K562 (cell line): Measurements from ENCODE around the gene ARL17B. TPM values are rescaled to one million over a fixed set of nuclear protein-coding genes. Genes with fewer than 3 reads are reported as not detected.
A peak's percentile ranks its signal among the peaks of the same experiment; 100 is the strongest.
"Not testable (repeated sequence)": the region's sequence is repeated elsewhere in the genome, so short reads cannot be mapped to it uniquely, and the experiment has no call there.

Experiments
- ATAC-seq: fragments of 200-7000 bp; cut with Tn5 transposase; 3 replicates; pipeline ENCODE4 v1.9.1; 2020; ENCODE audit warnings: moderate library complexity
- BruUV-seq: library from RNA; stranded (reverse); fragments of 400-500 nt; replicated peaks from 2 replicates; lab custom pipeline; 2021; lab: Mats Ljungman, UMichigan
- CTCF ChIA-PET: fragments of 300-600 bp; formaldehyde crosslinking; extraction: SDS; loops from one replicate; lab custom pipeline; 2021; ENCODE audit warnings: low intra/inter-chr PET ratio; lab: Yijun Ruan, JAX
- POLR2A ChIA-PET: fragments of 300-600, 350-650 bp; sonication (Branson Sonifier 250); formaldehyde crosslinking; extraction: SDS; loops from one replicate; lab custom pipeline; 2021; ENCODE audit warnings: antibody characterized with exemption, inconsistent platforms; lab: Yijun Ruan, JAX
- DNase-seq, 4 experiments: peaks; one replicate each; pipeline versions ENCODE4 v3.0.0 to v3.0.0-alpha.2; 2011 to 2018; ENCODE audit warnings: low spot score in 3 of 4, mixed read lengths in 3 of 4; ENCODE audit errors: extremely low read depth in 1 of 4
- FAIRE-seq: peaks from 2 replicates; lab custom pipeline; 2011; peaks lifted over from hg19 to GRCh38; lab: Jason Lieb, UNC
- H2AFZ ChIP-seq: 2 replicates; pipeline ENCODE4 v1.6.0; 2011; ENCODE audit warnings: low read depth, low read length, control low read depth, inconsistent platforms
- H3K27ac ChIP-seq: fragments of 200-600 bp; 3 replicates; pipeline ENCODE4 v1.8.0; 2011; ENCODE audit warnings: low read depth, mild to moderate bottlenecking, control low read depth, inconsistent platforms, low read length, moderate library complexity, mixed read lengths; ENCODE audit errors: extremely low read depth
- H3K27me3 ChIP-seq, 2 experiments: fragments of 300-600 bp in 1 of 2; 2 replicates in 1 of 2; 3 replicates in 1 of 2; pipeline versions ENCODE4 v1.6.0 to v1.8.0; 2011; ENCODE audit warnings: inconsistent platforms in 2 of 2, low read length in 2 of 2, mild to moderate bottlenecking in 1 of 2, mixed read lengths in 1 of 2, moderate library complexity in 1 of 2; ENCODE audit not compliant: control insufficient read depth in 2 of 2, insufficient read depth in 2 of 2
- H3K36me3 ChIP-seq: fragments of 300-600 bp; 3 replicates; pipeline ENCODE4 v1.8.0; 2011; ENCODE audit warnings: mild to moderate bottlenecking, low read length, inconsistent platforms; ENCODE audit not compliant: control insufficient read depth, insufficient read depth
- H3K4me1 ChIP-seq, 2 experiments: fragments of 200-600 bp in 1 of 2; replicated peaks in 1 of 2; 2 replicates in 1 of 2; 3 replicates in 1 of 2; pipeline versions ENCODE4 v1.5.1 to v1.8.0; 2011; ENCODE audit warnings: inconsistent platforms in 2 of 2, low read length in 2 of 2, mild to moderate bottlenecking in 1 of 2, mixed read lengths in 1 of 2, moderate library complexity in 1 of 2; ENCODE audit not compliant: control insufficient read depth in 2 of 2, insufficient read depth in 2 of 2
- H3K4me2 ChIP-seq: 2 replicates; pipeline ENCODE4 v1.6.1; 2011; ENCODE audit warnings: low read length, control low read depth, inconsistent platforms, mixed read lengths; ENCODE audit not compliant: insufficient read depth
- H3K4me3 ChIP-seq: fragments of 200-600 bp; sonication (generic), shearing (Covaris generic); 2 replicates; pipeline ENCODE4 v1.5.1; 2016; ENCODE audit warnings: control low read depth, inconsistent platforms
- H3K79me2 ChIP-seq: fragments of 200-600 bp; 3 replicates; pipeline ENCODE4 v1.8.0; 2011; ENCODE audit warnings: low read length, inconsistent platforms; ENCODE audit not compliant: control insufficient read depth, insufficient read depth
- H3K9ac ChIP-seq, 2 experiments: 2 replicates each; pipeline versions ENCODE4 v1.6.0 to v1.6.1; 2011; ENCODE audit warnings: low read depth in 2 of 2, low read length in 2 of 2, control low read depth in 1 of 2, inconsistent platforms in 1 of 2, mild to moderate bottlenecking in 1 of 2, mixed read lengths in 1 of 2; ENCODE audit not compliant: insufficient read depth in 1 of 2
- H3K9me1 ChIP-seq: one replicate; pipeline ENCODE4 v1.6.0; 2011; ENCODE audit warnings: inconsistent platforms, mild to moderate bottlenecking, low read length, moderate library complexity; ENCODE audit not compliant: control insufficient read depth, insufficient read depth
- H3K9me3 ChIP-seq: replicated peaks from 2 replicates; pipeline ENCODE4 v1.5.1; 2011; ENCODE audit warnings: low read depth, low read length, inconsistent platforms; ENCODE audit not compliant: control insufficient read depth, insufficient read depth
- H4K20me1 ChIP-seq: replicated peaks from 2 replicates; pipeline ENCODE4 v1.6.1; 2011; ENCODE audit warnings: low read length, inconsistent platforms, mixed read lengths; ENCODE audit not compliant: control insufficient read depth, insufficient read depth
- WGBS: fragments of 100-300 bp; shearing (Covaris generic); methylation state at CpG from one replicate; pipeline ENCODE4 v1.1.6; 2016; ENCODE audit warnings: low coverage, mixed read lengths; ENCODE audit not compliant: insufficient coverage; ENCODE audit errors: missing lambda C conversion rate; 5-methylcytosine and 5-hydroxymethylcytosine counted together
- in situ Hi-C: fragments of 300-500 bp; cut with MboI; formaldehyde crosslinking; loops from 4 replicates; pipeline ENCODE4 v1.15.0; 2018; ENCODE audit warnings: inconsistent platforms, mixed read lengths
- intact Hi-C: fragments of 100-400 bp; cut with micrococcal nuclease; formaldehyde crosslinking; loops from 2 replicates; pipeline ENCODE4 v1.14.2; 2022
- polyA plus RNA-seq, 8 experiments: library from polyadenylated mRNA; depleted of rRNA in 4 of 8; stranded (reverse) in 5 of 8; unstranded in 3 of 8; fragments of >200 nt; fragmentation: Nextera tagmentation in 2 of 8; fragmentation: Illumina TruSeq in 1 of 8; extraction: Ambion mirVana in 2 of 8; extraction: Trizol in 1 of 8; gene quantifications; 2 replicates each; pipeline versions ENCODE4 v1.2.1 to v1.2.3, GENCODE V29; 2011 to 2014; ENCODE audit warnings: inconsistent platforms in 1 of 8, missing spikeins in 1 of 8
- total RNA-seq, 7 experiments: library from RNA; depleted of rRNA in 6 of 7; stranded (reverse); fragments of >200 nt in 6 of 7; fragmentation: Illumina TruSeq in 2 of 7; extraction: Trizol in 2 of 7; gene quantifications; 2 replicates each; pipeline versions ENCODE4 v1.2.1 to v1.2.3, GENCODE V29; 2011 to 2021; ENCODE audit warnings: low replicate concordance in 1 of 7

Gene ARL17B
- total and polyA plus RNA-seq, 9 of the 15 experiments (the other 6 are each of a cell fraction or from before 2014, with no cell fraction given): 4.0 to 24.2 (median 8.4) TPM

- CTCF ChIA-PET, BruUV-seq, intact Hi-C loops: not testable (repeated sequence)
Observed at GRCh38 chr17:46393702-46394101, 32.1 kb upstream of the ARL17B start.

GRCh38 chr17:46385491-46385890 is 23.9 kb upstream of the ARL17B start:
- ATAC-seq, H3K27me3 ChIP-seq, H3K9me3 ChIP-seq, in situ Hi-C loops, H3K36me3 ChIP-seq, H3K79me2 ChIP-seq, H3K9me1 ChIP-seq, BruUV-seq, H3K4me2 ChIP-seq, CTCF ChIA-PET, H3K4me1 ChIP-seq, H3K4me3 ChIP-seq, POLR2A ChIA-PET, H3K9ac ChIP-seq, H3K27ac ChIP-seq, H2AFZ ChIP-seq, intact Hi-C loops, FAIRE-seq, DNase-seq, H4K20me1 ChIP-seq: not testable (repeated sequence)

More at GRCh38 chr17:46393702-46394101, 32.1 kb upstream of the ARL17B start:
- H4K20me1 ChIP-seq, H3K27ac ChIP-seq, H3K4me3 ChIP-seq, H3K9me1 ChIP-seq, ATAC-seq, H3K36me3 ChIP-seq, POLR2A ChIA-PET, H3K27me3 ChIP-seq, H3K9me3 ChIP-seq, H3K79me2 ChIP-seq, H3K4me1 ChIP-seq, H3K4me2 ChIP-seq, FAIRE-seq, in situ Hi-C loops, DNase-seq, H2AFZ ChIP-seq, H3K9ac ChIP-seq: not testable (repeated sequence)
- whole genome bisulfite sequencing: no CpG with 5 or more reads among the region's 2 CpGs

- intact Hi-C loops, POLR2A ChIA-PET, H3K4me2 ChIP-seq, ATAC-seq, DNase-seq, H3K4me1 ChIP-seq, H4K20me1 ChIP-seq, in situ Hi-C loops, H3K9me1 ChIP-seq, H3K79me2 ChIP-seq, H3K27me3 ChIP-seq, H3K36me3 ChIP-seq, H2AFZ ChIP-seq, CTCF ChIA-PET, H3K9me3 ChIP-seq, H3K9ac ChIP-seq, H3K27ac ChIP-seq, H3K4me3 ChIP-seq, BruUV-seq: not testable (repeated sequence)
- peak; percentile 57 for FAIRE-seq
- WGBS: 60% methylated on average over 1 of the region's 4 CpGs
Observed at GRCh38 chr17:46383118-46383517, 21.6 kb upstream of the ARL17B start.

GRCh38 chr17:46373418-46373817 is 11.9 kb upstream of the ARL17B start:
- TSS peak; percentile 35 for BruUV-seq
- peak; percentile 15 for FAIRE-seq

More at GRCh38 chr17:46373418-46373817, 11.9 kb upstream of the ARL17B start:
- H3K27ac ChIP-seq, H3K9me3 ChIP-seq, H3K4me1 ChIP-seq, CTCF ChIA-PET, H2AFZ ChIP-seq, H3K79me2 ChIP-seq, H3K36me3 ChIP-seq, H3K9ac ChIP-seq, H3K9me1 ChIP-seq, H3K27me3 ChIP-seq, POLR2A ChIA-PET, H3K4me3 ChIP-seq, intact Hi-C loops, DNase-seq, H3K4me2 ChIP-seq, H4K20me1 ChIP-seq: not testable (repeated sequence)
- WGBS: no CpG with 5 or more reads among the region's 7 CpGs
- ATAC-seq: peak; percentile 80
- in situ Hi-C loops: loop anchor here (25.0 kb wide), 1 partner anchor 111 kb away; no protein-coding TSS in a partner anchor
